Stimulated activated CD8-positive, alpha-beta memory T cell treated with anti-CD3 and anti-CD28 coated beads, Interleukin-12 subunit alpha, Interleukin-12 subunit beta, amount 100 ng/mL, for 4 hours (primary cell): ENCODE data around the gene KCNF1.

Experiments
- DNase-seq: peaks from one replicate; pipeline ENCODE4 v3.0.0-alpha.2; 2020; ENCODE audit warnings: low read depth

KCNF1 gene, protein sequence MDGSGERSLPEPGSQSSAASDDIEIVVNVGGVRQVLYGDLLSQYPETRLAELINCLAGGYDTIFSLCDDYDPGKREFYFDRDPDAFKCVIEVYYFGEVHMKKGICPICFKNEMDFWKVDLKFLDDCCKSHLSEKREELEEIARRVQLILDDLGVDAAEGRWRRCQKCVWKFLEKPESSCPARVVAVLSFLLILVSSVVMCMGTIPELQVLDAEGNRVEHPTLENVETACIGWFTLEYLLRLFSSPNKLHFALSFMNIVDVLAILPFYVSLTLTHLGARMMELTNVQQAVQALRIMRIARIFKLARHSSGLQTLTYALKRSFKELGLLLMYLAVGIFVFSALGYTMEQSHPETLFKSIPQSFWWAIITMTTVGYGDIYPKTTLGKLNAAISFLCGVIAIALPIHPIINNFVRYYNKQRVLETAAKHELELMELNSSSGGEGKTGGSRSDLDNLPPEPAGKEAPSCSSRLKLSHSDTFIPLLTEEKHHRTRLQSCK

DNA sequence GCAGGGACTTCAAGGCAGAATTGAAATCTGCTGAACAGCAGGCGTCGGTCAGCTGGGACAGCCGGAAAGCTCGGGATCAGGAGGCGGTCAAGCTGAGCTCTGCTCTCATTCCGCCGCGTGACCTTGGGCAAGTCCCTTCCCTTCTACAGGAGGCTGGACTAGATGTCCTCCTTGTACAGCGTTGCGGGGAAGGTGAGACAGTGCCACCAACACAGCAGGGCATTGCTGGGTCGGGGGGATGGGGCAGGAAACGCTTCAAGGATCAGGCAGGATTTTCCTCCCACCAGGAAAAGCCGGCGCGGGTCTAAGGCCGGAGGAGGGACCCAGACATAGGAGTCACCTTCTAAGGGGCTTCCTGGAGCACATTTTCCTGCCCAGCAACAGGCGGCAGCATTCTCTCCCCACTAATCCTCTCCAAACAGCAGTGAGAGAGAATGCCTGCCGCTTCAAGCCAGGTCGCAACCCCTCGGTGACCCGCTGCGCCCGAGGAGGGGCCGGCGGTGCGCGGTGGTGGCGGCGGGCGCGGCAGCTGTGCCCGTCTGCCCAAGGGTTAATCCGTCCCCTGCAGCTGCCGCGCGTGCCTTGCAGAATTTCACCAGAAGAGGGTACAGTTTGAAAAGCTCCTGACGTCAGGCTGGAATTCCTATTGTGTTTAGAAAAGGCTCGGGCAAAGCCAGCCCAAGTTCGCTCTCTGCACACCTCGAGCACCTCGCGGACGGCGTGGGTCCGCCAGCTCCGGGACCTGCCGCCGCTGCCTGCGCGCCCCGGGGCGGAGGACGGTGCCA is at the start of gene KCNF1:
Gene KCNF1, plus strand, starts transcription at position 644 of the 785 bp plus-strand sequence. CDS start 493 bp downstream, outside the sequence.
- no peak for DNase-seq

DNA sequence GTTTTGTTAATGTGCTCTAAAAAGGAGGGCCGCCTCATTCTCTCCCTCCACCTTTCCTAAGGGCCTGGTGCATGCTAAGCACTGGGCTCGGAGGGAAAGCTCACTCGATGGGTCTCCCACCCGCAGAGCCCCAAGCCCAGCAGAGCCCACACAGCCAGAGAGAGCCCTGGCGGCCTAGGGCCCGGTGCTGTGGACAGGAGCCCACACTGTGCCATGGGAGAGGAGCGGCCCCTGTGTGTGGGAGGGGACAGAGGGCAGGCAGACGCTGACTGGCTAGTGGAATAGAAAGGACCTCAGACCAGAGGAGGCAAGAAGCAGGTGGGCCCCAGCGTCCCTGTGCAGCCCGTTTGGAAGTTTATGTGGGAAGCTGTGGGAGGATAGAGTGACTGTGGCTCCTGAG is 49.4 kb upstream of the KCNF1 start:
- DNase-seq: no peak

DNA sequence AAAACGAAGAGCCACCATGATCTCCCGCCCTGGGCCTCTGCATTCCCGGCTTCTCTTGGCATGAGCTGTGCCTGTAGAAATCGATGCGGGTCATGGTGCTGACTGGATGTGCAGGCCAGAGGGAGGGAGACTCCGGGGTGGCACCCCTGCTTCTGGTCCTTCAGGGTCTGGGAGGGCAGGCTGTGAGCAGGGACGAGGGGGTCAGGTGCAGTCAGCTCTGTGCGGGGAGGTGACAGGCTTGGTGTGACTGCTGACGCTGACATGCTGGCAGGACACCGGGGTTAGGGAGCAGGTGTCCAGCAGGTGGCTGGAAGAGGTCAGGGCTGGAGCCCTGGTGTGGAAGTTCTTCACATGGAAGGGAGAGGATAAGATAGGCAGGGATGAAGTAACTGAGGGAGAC is 48.7 kb upstream of the KCNF1 start:
- no peak for DNase-seq

DNA sequence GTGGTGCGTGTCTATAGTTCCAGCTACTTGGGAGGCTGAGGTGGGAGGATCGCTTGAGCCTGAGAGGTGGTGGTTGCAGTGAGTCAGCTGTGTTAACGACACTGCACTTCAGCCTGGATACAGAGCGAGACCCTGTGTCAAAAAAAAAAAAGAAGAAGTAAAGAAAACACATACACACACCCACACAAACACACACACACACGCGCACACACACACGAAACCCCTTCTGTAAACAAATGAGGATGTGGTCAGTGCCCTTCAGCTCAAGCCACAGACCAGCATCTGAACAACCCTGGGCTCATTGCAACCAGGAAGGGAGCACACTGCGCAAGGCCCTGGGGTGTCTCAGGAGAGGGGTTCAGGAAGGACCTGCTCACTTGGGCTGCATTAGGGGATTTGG is 47.9 kb upstream of the KCNF1 start:
- DNase-seq: no peak

DNA sequence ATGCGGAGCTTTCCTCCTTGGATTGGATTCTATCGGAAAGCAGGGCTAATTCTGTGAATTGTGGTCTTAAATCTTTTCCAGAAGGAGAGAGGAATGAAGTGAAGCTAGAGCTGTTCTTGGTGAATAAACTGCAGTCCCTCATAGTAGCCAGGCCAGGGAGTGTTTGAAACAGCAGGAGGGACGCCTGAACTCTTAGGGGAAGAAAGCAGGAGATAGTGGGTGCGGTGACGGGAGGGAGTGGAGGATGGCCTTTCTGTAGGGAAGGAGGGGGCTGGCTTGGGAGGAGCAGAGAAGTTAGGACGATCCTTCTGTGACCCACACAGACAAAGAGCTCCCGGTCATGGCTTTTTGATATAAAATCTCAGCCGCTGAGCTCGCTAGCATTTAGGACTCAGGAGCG is 47.5 kb upstream of the KCNF1 start:
- no peak for DNase-seq

DNA sequence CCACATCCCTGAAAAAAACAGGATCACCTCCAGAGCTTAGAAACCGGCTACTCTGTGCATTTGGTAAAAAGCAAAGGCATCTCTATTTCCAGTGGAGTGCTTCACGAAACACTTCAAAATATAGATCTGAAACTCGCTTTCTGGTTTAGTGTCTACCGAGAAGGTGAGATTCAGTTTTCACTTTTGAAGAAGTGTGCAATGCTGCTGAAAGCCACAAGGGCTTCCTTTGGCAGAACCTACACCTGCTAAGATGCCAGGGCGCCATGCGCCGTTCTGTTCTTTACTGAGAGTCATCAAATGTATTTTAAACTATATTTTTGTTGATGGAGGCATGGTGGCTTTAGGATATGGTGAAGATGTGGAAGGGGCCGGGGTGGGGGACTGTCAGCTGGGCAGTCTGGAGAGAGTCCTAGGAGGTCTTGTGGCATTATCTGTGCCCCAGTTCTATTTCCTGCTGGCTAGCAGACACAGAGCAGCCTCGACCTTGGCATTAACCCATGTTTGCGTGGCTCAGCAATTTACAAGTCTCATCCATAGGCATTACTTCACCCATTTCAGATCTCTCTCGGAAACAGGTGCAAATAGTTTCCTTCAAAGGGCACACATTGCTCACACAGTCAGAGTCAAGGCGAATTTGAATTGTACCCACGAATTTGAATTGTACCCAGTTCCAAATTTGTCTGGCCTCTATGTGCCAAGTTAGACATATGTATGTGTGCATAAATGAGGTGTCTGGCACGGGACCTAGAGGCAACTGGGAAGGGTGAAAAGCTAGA is 46.7 kb upstream of the KCNF1 start:
- no peak for DNase-seq

DNA sequence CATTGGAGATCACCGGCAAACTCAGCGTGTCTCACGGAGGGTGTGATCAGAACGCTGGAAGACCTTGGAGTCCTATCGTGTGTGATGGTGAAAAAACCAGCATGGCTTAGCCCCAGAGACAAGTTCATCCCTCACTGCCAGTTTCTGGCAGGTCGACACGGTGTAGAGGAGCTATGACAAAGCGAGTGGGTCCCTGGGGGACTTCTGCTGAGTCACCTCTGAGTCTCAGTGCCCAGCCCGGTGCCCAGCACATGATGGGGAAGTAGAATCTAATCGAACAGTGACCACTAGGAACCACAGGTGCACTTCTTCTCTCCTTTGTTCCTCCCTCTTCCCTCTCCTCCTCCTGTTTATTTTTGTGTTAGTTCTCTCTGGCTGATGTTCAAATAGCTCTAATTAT is 45.9 kb upstream of the KCNF1 start:
- DNase-seq: no peak

DNA sequence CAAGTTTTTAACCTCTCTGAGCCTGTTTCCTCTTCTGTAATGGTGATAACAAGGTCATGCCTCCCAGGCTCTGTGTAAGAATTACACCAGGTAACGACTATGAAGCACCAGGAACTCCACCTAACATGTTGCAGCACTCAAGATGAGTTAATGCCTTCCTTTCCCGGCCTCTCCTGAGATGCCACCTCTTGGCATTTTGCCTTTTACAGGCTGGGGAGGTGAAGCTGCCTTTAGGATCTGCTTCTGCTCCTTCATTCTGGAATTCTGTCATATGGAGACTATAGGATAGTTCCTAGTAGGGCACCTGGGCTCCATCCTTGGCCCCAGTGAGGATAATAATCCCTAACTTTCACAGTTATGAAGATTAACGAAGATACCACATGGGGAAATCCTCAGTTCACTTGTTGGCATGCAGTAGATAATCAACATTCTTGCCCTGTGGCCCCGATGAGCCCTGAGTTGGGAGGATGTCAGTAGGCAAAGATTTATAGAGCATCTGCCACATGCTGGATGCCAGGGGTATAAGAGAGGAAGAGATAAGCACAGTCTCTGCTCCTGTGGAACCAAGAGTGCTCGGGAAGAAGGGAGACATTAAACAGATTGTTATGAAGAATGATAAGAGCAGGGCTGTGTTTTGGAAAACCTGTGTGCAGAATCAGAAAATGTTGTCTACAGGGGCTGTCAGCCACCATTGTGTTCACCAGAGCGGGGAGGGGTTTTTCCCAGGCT is 43.9 kb upstream of the KCNF1 start:
- DNase-seq: no peak

DNA sequence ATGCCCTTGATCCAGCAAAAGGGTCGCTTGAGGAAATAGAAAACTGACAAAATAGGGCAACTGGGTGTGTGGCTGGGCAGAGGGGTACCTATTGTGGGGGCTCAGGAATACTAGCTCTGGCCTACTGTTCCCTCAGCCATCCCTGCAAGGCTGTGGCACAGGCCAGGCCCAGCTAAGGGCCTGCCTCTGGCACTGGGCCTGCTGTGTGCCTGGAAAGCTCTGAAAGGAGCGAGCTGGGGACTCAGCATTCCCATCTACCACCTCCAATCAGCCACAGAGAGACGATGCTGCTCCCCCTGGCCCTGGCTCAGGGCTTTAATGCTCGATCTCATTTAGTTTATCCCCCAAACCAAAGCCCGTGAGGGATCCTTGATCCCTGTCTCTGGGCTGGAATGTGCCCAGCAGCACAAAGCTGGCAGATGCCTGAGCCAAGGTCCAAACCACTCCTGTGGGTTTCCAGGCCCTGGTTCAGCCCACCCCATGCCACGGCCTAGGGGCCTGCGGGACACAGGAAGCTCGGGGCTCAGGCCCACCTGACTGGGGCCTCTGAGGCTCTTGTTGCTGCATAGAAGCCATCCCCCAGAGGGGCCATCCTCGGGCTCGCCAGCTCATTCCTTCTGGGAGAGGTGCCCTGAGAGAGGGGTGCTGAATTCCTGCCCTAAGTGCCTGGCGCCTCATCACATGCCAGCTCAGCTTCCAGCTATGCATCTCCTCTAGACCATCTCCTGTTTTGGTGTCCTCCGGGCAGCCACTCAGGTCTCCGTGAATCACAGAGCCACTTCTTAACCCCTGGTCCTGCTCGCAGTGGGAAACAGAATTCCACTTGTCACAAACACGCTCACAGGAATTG is 43.0 kb upstream of the KCNF1 start:
- DNase-seq: no peak

DNA sequence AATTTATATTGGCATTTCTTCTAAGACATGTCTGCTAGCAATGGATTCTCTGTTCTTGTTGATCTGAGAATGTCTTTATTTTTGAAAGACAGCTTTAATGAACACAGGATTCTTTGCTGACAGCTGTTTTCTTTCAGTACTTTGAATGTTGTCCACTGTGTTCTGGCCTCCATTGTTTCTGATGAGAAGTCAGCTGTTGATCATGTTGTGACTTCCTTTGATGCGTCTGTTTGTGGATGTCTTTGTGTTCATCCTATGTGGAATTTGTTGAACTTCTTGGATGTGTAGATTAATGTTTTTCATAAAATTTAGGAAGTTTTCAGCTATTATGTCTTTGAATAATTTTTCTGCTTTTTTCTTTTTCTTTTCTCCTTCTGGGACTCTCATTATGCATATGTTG is 39.8 kb upstream of the KCNF1 start:
- no peak for DNase-seq

DNA sequence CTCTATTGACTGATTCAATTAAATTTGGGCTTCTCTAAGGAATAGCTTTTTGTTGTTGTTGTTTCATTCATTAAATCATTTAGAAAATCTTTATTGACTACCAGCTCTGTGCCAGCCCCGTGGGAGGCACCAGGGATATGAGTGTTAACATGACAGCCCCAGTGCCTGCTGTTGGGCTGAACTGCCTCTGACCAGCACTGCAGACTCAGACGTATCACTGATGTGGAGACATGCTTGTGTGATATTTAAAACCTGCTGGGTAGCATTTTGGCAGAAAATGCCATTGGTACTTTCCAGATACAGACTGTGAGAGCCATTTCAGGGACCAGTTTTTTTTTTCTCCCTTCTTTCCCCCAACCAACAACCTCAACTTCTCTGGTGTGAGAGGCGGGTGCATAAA is 38.6 kb upstream of the KCNF1 start:
- no peak for DNase-seq

DNA sequence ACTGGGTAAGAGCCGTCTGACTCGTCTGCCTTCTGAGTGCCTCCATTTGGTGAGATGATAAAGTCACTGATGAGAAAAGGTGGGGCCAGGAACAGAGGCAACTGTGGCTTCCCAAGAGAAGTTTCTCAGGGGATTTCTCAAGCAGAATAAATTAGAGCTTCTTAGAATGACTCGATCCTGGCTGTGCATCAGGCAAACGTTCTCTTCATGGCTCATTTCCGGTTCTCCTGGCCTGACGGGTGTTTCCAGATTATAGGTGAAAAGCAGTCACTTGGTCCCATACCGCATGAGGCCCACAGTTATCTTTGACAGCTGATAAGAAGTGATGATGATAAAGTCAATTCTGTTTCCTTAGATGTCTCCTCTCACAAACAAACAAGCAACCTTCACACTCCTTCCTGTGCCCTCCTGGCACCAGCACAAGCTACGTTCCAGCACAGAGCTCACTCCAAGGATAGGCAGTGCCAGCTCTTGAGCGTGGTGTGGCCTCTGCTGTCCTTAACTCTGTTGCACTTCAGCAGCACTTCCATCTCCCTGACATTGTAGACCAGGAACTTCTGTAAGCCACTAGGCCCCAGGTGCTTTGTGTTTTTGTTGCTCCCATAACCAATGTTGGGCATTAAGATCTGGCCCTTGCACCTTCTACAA is 37.8 kb upstream of the KCNF1 start:
- no peak for DNase-seq

DNA sequence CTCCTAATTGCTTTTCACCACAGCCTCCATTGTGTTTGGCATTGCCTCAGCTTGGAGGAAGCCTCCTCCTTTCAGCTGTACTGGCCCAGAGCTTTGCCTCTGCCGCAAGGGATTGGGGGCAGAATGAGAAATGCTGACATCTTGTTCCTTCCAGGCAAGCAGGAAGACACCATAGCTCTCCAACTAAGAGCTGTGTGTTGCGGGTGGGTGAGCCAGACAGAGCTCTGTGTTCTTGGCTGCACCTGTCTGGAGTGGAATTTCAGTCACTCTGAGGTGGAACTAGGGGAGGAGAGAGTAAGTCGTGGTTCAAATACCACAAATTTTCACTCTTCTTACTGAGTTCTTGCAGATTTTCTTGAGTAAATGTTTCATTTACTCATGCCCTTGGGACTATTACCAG is 36.6 kb upstream of the KCNF1 start:
- DNase-seq: no peak

DNA sequence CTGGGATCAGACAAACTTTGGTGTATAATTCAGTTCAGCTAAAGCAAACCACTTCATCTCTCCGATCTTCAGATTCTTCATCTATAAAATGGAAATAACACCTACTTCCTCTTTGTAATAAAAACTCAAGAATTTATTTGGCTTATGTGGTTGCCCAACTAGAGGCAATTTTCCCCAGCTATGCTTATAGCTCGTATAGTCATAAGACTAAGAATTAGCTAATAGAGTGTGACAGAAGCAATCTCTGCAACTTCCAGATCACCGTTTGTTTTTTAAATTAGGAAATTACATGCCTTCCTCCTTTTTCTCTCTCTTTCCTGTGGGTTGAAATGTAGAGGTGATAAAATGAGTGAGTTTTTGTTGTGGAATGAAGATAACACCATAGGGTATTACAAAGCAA is 35.3 kb upstream of the KCNF1 start:
- no peak for DNase-seq

DNA sequence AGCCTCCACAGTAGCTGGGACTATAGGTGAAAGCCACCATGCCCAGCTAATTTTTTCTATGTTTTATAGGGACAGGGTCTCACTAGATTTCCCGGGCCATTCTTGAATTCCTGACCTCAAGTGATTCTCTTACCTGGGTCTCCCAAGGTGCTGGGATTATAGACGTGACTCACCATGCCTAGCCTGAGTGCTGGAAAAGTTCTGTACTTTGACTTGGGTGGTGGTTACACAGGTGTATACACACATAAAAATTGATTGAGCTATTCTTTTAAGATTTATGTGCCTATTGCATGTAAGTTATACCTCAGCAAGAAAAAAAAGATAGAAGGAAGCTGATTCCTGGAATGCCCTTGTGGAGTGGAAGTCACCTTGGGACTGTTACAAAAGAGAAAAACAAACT is 34.8 kb upstream of the KCNF1 start:
- no peak for DNase-seq

DNA sequence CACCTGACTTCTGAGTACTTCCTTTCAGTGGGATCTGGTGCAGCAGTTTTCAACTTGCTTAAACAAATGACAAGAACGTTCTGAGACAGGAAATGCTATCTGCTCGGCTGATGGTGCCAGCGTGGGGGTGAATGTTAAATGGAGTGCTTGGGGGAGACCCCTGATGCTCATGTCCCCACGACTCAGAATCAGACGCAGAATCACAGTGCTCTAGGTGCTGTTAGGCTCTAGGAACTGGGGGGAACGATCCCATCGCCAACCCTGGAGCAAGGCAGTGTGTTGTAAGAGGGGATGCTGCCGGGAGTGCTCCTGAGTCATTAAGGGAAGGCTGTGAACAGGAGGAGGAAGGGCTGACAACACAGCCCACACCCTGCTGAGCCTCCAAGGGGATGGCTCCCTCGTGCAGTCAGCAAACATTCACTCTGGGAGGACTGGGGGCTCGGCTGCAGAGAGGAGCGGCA is 34.1 kb upstream of the KCNF1 start:
- DNase-seq: no peak

DNA sequence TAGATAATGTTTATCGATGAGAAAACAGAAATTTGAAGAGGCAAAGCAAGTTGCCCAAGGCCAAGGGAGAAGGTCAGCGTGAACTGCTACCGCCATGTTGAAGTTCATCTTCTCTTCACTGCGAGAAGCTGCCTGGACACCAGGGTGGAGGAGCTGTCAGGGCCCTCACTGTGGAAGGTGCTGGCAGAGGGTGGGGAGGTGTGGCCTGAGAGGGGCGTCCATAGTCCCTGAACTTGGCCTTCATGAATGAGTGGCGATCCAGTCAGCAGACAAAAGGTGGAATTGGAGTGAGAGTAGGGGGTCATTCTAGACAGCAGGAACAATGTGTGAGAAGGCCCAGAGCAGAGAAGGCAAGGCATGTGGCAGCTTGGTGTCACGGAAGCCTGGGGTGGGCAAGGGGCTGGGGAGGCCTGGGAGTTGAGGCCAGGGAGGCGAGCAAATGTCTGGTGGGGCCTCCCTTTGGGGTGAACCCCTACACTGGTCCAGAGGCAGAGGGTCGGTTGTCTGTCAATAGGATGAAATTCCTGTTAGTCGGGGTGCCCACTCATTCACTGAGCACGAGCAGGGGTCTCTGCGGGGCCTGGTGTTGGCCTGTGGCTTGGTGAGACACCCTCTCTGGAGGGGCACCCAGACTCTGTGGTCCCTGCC is 33.3 kb upstream of the KCNF1 start:
- DNase-seq: no peak

DNA sequence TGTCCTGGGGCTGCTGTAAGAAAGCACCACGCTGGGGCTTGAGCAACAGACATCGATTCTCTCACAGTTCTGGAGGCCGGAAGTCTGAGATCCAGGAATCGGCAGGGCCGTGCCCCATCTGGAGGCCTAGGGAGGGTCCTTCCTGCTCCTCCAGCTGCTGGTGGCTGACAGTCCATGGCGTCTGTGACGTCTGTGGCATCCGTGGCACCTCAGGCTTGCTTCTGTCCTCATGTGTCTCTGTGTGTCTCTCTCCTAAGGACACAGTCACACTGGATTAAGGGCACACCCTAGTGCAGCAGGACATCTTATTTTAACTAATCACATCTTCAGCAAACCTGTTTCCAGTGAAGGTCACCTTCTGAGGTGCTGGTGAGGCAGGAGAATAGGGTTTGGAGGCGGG is 32.6 kb upstream of the KCNF1 start:
- DNase-seq: no peak
